Measurements from ENCODE around the gene GNA12. TPM values are rescaled to one million over a fixed set of nuclear protein-coding genes. Genes with fewer than 3 reads are reported as not detected.
A peak's percentile ranks its signal among the peaks of the same experiment; 100 is the strongest.

Gene GNA12
- total and polyA plus RNA-seq, 2 of the 4 experiments (the other 2 are of a cell fraction): 14.3 to 93.9 TPM

DNA sequence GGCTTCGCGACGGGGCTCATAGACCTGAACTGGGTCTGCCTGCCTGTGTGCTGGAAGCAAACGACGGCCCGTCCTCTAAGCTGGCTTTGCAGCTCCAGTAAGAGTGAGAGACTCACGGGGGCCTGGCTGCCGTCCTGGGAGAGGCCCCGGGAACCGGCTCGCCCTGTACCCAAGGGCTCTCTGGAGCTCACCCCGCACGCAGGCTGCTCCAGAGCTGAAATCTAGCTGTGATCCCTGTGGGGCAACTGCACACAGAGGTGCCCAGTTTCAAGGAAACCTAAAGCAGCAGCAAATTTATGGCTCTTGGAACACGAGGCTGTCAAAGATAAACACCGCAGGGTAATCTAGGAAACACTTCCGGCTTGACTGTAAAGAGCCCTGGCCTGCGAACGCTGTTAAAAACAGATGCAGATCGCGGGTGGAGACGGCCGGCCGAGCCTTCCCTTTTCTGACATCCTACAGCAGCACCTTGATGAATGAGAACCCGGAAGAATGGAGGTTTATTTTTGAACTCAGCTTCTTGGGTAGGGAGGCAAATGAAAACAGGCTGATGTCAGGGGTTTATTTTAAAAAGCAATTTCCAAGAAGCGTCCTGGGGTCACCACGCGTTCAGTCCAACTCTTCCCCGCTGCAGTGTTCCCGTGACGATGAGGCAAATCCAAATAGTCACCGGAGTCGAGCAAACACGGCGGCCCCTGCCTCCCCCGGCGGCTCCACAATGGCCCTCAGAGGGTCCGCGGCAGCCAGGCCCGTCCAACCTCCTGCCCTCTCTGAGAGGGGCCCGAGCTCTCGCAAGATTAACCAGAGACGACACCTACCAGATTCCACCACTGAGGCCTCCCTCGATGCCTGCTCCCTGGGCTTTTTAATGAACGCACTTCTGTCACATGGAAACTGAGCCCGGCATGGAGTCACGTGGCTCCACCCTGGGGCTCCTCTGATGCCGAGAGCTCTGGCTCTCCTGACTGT, 126.5 kb downstream of the GNA12 start:
- in situ Hi-C loops (cut with MboI; ENCODE audit: low sequenced_read_pairs): no loop called here
- no peak overlapping the region for H4K5ac ChIP-seq (ENCODE audit: low read depth, low read length)
- H3K27ac ChIP-seq (ENCODE audit: insufficient read depth, low read length): no peak overlapping the region
- no peak overlapping the region for H2BK5ac ChIP-seq (ENCODE audit: low read depth, low read length, poor library complexity, severe bottlenecking)
- H4K20me1 ChIP-seq (ENCODE audit: insufficient read depth, low read length): no peaks in the 10 kb centered on the region
- H4K8ac ChIP-seq (ENCODE audit: low read depth in 2 of 2, low read length in 2 of 2): no peak overlapping the region; a peak in 1 of 4 replicates
- dilution Hi-C loops (cut with HindIII; ENCODE audit: low sequenced_read_pairs, unreplicated experiment): no loop called here
- no peak overlapping the region for H3K56ac ChIP-seq (ENCODE audit: extremely low read depth, insufficient read depth, low read length)
- no peak overlapping the region for H3K4me3 ChIP-seq (ENCODE audit: insufficient read depth, low read depth, low read length)
- no peak overlapping the region for H3K23ac ChIP-seq (ENCODE audit: low read depth, low read length)
- intact Hi-C loops (cut with micrococcal nuclease): no loop called here
- TF ChIP-seq NFE2L2 (IDR thresholded peaks at IDR 0.05; ENCODE audit: low read depth, low read length) (no peak), BHLHE40 (IDR thresholded peaks at IDR 0.05; ENCODE audit: low read depth, low read length) (no peak), CHD1 (IDR thresholded peaks at IDR 0.05; ENCODE audit: low read depth, low read length) (no peak), RFX5 (IDR thresholded peaks at IDR 0.05; ENCODE audit: low read depth, low read length) (no peak)
- TF ChIP-seq, protein P1, sequence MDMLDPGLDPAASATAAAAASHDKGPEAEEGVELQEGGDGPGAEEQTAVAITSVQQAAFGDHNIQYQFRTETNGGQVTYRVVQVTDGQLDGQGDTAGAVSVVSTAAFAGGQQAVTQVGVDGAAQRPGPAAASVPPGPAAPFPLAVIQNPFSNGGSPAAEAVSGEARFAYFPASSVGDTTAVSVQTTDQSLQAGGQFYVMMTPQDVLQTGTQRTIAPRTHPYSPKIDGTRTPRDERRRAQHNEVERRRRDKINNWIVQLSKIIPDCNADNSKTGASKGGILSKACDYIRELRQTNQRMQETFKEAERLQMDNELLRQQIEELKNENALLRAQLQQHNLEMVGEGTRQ (IDR thresholded peaks at IDR 0.05; ENCODE audit: low read depth, low read length): no peak
- peaks cover 24% of the 10 kb centered on the region for H3K36me3 ChIP-seq (ENCODE audit: control insufficient read depth, insufficient read depth, low read length)
- no peak overlapping the region for H3K18ac ChIP-seq (ENCODE audit: low read depth, low read length)
- H2BK15ac ChIP-seq (ENCODE audit: low read depth, low read length): no peak overlapping the region
- no peaks in the 10 kb centered on the region for H3K9me3 ChIP-seq (ENCODE audit: control insufficient read depth, insufficient read depth, low read length)
- peak; percentile 62 for DNase-seq
- peak overlapping the region; percentile 76 for H2AK9ac ChIP-seq (replicated peaks; ENCODE audit: low read depth, low read length, poor library complexity)
- H3K9me1 ChIP-seq (ENCODE audit: insufficient read depth, low read length): peaks cover 18% of the 10 kb centered on the region
- no TSS peak for BruUV-seq (replicated peaks)
- ChIA-PET POLR2A (ENCODE audit: unreplicated experiment) (no interaction called here), CTCF (no interaction called here)
- no peaks in the 10 kb centered on the region for H3K27me3 ChIP-seq (ENCODE audit: control insufficient read depth, insufficient read depth, low read length)
- H2AFZ ChIP-seq (replicated peaks; ENCODE audit: low read length, poor library complexity): peak overlapping the region; percentile 11
- peaks cover 0 to 25% of the 10 kb centered on the region in 2 experiments; a peak in 3 of 4 replicates for H3K79me1 ChIP-seq (ENCODE audit: low read depth in 1 of 2, low read length in 2 of 2)
- H3K4me1 ChIP-seq (ENCODE audit: control insufficient read depth, insufficient read depth, low read length): peaks cover 11% of the 10 kb centered on the region; the same call in 1 of the 2 replicates
- no peak overlapping the region for H4K91ac ChIP-seq (ENCODE audit: insufficient read depth, low read depth, low read length)
- H3K9ac ChIP-seq (ENCODE audit: low read depth, low read length): no peak overlapping the region
- H2AK5ac ChIP-seq (ENCODE audit: low read depth, low read length): peak overlapping the region; percentile 37
- no peak overlapping the region; the same call in 1 of the 2 replicates for H3K4me2 ChIP-seq (ENCODE audit: low read depth, low read length)
- H2BK120ac ChIP-seq (ENCODE audit: low read depth, low read length): no peak overlapping the region
- H3K4ac ChIP-seq (ENCODE audit: low read depth, low read length): peak overlapping the region; percentile 19; the same call in 1 of the 2 replicates
- peak; percentile 55 for ATAC-seq (ENCODE audit: low read depth)
- 51% methylated on average over 26 of the region's 47 CpGs; no CpG with 5 or more reads in 1 of the 2 experiments for WGBS, 2 experiments (ENCODE audit: extremely low coverage in 2 of 2, insufficient read length in 1 of 2)
- H2BK20ac ChIP-seq (ENCODE audit: low read depth, low read length): no peak overlapping the region
- no peak overlapping the region for H3K14ac ChIP-seq (replicated peaks; ENCODE audit: low read depth, low read length)

Data from IMR-90 (cell line).